Right lobe of liver (tissue), 6 donors: ENCODE results near the gene SPEF1. TPM values are rescaled to one million over a fixed set of nuclear protein-coding genes. Genes with fewer than 3 reads are reported as not detected.

Source experiments
- ATAC-seq, 4 donors: fragments of 200-7000 bp; cut with Tn5 transposase; one replicate each; pipeline ENCODE4 v1.9.1; 2020; ENCODE audit warnings: mild to moderate bottlenecking in 4 of 4, moderate library complexity in 4 of 4
- DNase-seq, 3 donors: peaks; one replicate each; pipeline ENCODE4 v3.0.0-alpha.2; 2020
- H3K27ac ChIP-seq, 3 donors: fragments of 200-600 bp; one replicate each; pipeline ENCODE4 v1.8.0; 2022
- H3K27me3 ChIP-seq, 2 donors: fragments of 200-600 bp; one replicate each; pipeline ENCODE4 v1.8.0; 2022
- H3K36me3 ChIP-seq, 4 donors: fragments of 200-600 bp; sonication (generic) in 1 of 4; one replicate each; pipeline versions ENCODE4 v1.5.1 to v1.8.0; 2017 to 2022; ENCODE audit warnings: control low read depth in 1 of 4
- H3K4me1 ChIP-seq, 4 donors: fragments of 200-600 bp; sonication (generic) in 1 of 4; one replicate each; pipeline versions ENCODE4 v1.5.1 to v1.8.0; 2017 to 2022; ENCODE audit warnings: control low read depth in 1 of 4
- H3K4me3 ChIP-seq, 3 donors: fragments of 200-600 bp; one replicate each; pipeline ENCODE4 v1.8.0; 2022
- H3K9me3 ChIP-seq, 4 donors: fragments of 200-600 bp; sonication (generic) in 1 of 4; one replicate each; pipeline versions ENCODE4 v1.5.1 to v1.8.0; 2017 to 2022; ENCODE audit warnings: control low read depth in 1 of 4
- CTCF ChIP-seq, 4 donors: fragments of 200-600 bp in 3 of 4; fragments of 450-650 bp in 1 of 4; IDR thresholded peaks; one replicate each; pipeline versions ENCODE4 v1.5.1 to v1.8.0; 2016 to 2022; ENCODE audit warnings: antibody characterized with exemption in 4 of 4, mild to moderate bottlenecking in 2 of 4
- POLR2A ChIP-seq: fragments of 450-650 bp; IDR thresholded peaks from one replicate; pipeline ENCODE4 v1.6.1; 2017; ENCODE audit warnings: antibody characterized with exemption, mild to moderate bottlenecking
- WGBS: methylation state at CpG from one replicate; pipeline ENCODE4 v1.1.6; 2018; ENCODE audit warnings: low coverage, low lambda C conversion rate; ENCODE audit not compliant: insufficient coverage; ENCODE audit errors: missing lambda C conversion rate; 5-methylcytosine and 5-hydroxymethylcytosine counted together
- intact Hi-C, 2 donors: fragments of 100-400 bp; cut with DNase I; formaldehyde crosslinking; loops; one replicate each; pipeline versions ENCODE4 v1.11.2 to v1.14.1; 2022
- total RNA-seq, 6 experiments: library from RNA; depleted of rRNA in 2 of 6; stranded (reverse); fragments of >200 nt in 2 of 6; fragmentation: NEBNext Ultra II Directional in 3 of 6; extraction: Animal tissue kit (Norgen Biotek cat#: 25700) in 3 of 6; gene quantifications; one replicate each; pipeline versions ENCODE4 v1.1.0 to v1.2.4, GENCODE V29; 2016 to 2023
- donor health status: DM: no; HTN: yes; CAD: no.
- donor health status: DM: no; HTN: no; CAD: no.
- donor health status: DM: no; HTN: no; CAD: no.
- donor health status: DM: no; HTN: yes; CAD: no.
- donor health status: DM: no; HTN: yes; CAD: no.

Gene SPEF1
- total RNA-seq, 6 experiments from 2014 or later: not detected

- H3K27ac ChIP-seq: no peak overlapping the region
- intact Hi-C loops: no loop called here
- H3K36me3 ChIP-seq: no peaks in the 10 kb centered on the region
- no peaks in the 10 kb centered on the region for H3K27me3 ChIP-seq
- no peak for ATAC-seq
- peaks cover 0 to 7% (median 0%) of the 10 kb centered on the region in 4 donors for H3K4me1 ChIP-seq
- WGBS: 83% methylated on average over 2 of the region's 2 CpGs
- TF ChIP-seq CTCF (IDR thresholded peaks at IDR 0.05) (no peak), POLR2A (no peak)
- no peak for DNase-seq
- no peaks in the 10 kb centered on the region for H3K9me3 ChIP-seq
- no peak overlapping the region for H3K4me3 ChIP-seq
Observed at GRCh38 chr20:3757268-3757667, 24.0 kb downstream of the SPEF1 start.

GRCh38 chr20:3755814-3756480 is 25.3 kb downstream of the SPEF1 start:
- H3K36me3 ChIP-seq: no peaks in the 10 kb centered on the region

GRCh38 chr20:3755269-3755668 is 26.0 kb downstream of the SPEF1 start:
- ATAC-seq: no peak
- peaks cover 0 to 17% (median 0%) of the 10 kb centered on the region in 4 donors for H3K4me1 ChIP-seq
- H3K36me3 ChIP-seq: no peaks in the 10 kb centered on the region
- TF ChIP-seq POLR2A (no peak), CTCF (IDR thresholded peaks at IDR 0.05) (no peak)
- H3K9me3 ChIP-seq: no peaks in the 10 kb centered on the region
- no peak overlapping the region for H3K27ac ChIP-seq
- intact Hi-C loops: no loop called here
- H3K27me3 ChIP-seq: peaks cover 0 to 6% of the 10 kb centered on the region in 2 donors
- DNase-seq: peak in 1 of 3 donors; percentile 37
- no CpG with 5 or more reads among the region's 7 CpGs for WGBS
- H3K4me3 ChIP-seq: no peak overlapping the region

More at GRCh38 chr20:3755814-3756480, 25.3 kb downstream of the SPEF1 start:
- ATAC-seq (peak in 3 of 4 donors; percentile 10 to 48 (median 24)), DNase-seq (no peak)
- H3K27ac ChIP-seq: no peak overlapping the region
- TF ChIP-seq CTCF (IDR thresholded peaks at IDR 0.05) (no peak), POLR2A (no peak)
- H3K9me3 ChIP-seq: no peaks in the 10 kb centered on the region
- no peak overlapping the region for H3K4me3 ChIP-seq
- peaks cover 0 to under 1% of the 10 kb centered on the region in 2 donors for H3K27me3 ChIP-seq
- intact Hi-C loops: no loop called here
- H3K4me1 ChIP-seq: peaks cover 0 to 17% (median 0%) of the 10 kb centered on the region in 4 donors
- 100% methylated on average over 1 of the region's 5 CpGs for WGBS

GRCh38 chr20:3754276-3754630 is 27.0 kb downstream of the SPEF1 start:
- Histone ChIP-seq H3K36me3 (no peaks in the 10 kb centered on the region), H3K27ac (no peak overlapping the region), H3K27me3 (peaks cover 0 to 6% of the 10 kb centered on the region in 2 donors), H3K9me3 (no peaks in the 10 kb centered on the region), H3K4me3 (no peak overlapping the region), H3K4me1 (peaks cover 0 to 23% (median 0%) of the 10 kb centered on the region in 4 donors)
- TF ChIP-seq CTCF (IDR thresholded peaks at IDR 0.05): no peak
- no peak for TF ChIP-seq POLR2A
- intact Hi-C loops: no loop called here
- DNase-seq (no peak), ATAC-seq (no peak)
- no CpG with 5 or more reads among the region's 16 CpGs for WGBS
